ENCODE data around the gene EFNA2. TPM values are rescaled to one million over a fixed set of nuclear protein-coding genes. Genes with fewer than 3 reads are reported as not detected.
A peak's percentile ranks its signal among the peaks of the same experiment; 100 is the strongest.

EFNA2 gene
- total and polyA plus RNA-seq, 4 experiments from 2014 or later, result not detected

DNA sequence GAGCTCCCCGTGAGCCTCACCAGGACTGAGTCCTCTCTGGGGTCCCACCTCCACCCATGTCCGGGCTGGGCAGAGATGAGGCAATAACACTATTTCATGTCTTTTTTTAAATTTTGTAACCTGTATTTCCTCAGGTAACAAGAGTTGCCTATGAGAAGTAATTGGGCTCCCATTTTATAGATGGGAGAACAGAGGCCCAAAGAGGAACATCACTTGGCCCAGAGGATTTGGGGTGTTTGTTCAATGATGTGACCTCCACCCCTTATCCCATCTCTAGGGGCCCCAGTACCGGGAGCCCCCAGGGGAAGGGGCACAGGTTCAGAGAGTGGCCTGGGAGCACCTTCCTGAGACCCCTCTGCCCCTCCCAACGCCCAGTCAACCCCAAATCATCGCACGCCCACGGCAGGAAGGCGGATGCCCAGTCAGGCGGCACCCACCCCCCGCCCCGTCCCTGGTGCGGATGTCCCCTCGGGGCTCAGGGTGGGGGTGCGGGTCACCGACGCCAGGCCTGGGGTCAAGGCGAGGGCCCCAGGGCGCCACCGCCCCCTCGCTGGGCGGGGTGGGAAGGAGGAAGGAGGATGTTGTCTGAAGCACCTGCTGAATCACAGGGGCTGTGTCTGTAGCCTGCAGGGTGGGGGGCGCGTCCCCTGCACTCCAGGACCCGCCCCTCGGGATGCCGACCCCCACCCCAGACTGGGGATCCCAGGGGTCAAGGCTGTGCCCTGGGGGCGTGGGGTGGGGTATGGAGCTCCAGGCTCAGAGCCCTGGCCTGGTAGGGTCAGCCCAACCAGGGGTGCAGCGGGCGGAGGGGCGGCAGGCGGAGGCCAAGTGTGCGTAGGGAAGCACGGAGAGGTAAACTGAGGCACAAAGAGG, 25.6 kb upstream of the EFNA2 start:
- ChIA-PET POLR2A (ENCODE audit: partially characterized antibody) (interaction anchor here (0.8 to 12.0 kb wide), 15 partner anchors 7 to 232 kb away, joined by 3 to 650 read pairs (median 6); partner anchors contain the start of genes ARHGAP45, ATP5F1D, CBARP and CIRBP), CTCF (ENCODE audit: partially characterized antibody) (interaction anchor here (1.9 to 10.8 kb wide), 2 partner anchors 15 to 19 kb away, joined by 4 to 364 read pairs; partner anchors contain the start of gene ATP5F1D)
- Histone ChIP-seq H3K9me3 (ENCODE audit: control insufficient read depth in 1 of 2, low read length in 2 of 2) (no peaks in the 10 kb centered on the region), H3K27ac (ENCODE audit: low read depth, low read length) (peak overlapping the region; percentile 87), H3K4me1 (ENCODE audit: insufficient read depth, low read length) (peaks cover 75% of the 10 kb centered on the region), H3K27me3 (ENCODE audit: insufficient read depth, low read length) (no peaks in the 10 kb centered on the region), H3K36me3 (ENCODE audit: insufficient read depth, low read length) (peaks cover 18% of the 10 kb centered on the region), H3K4me3 (ENCODE audit: low read length in 2 of 2) (peak overlapping the region; percentile 17 to 78)
- peak overlapping the region; percentile 88 to 93 (median 90) for H3K4me3 Mint-ChIP-seq
- peaks cover 10 to 20% of the 10 kb centered on the region in 2 donors for H3K36me3 Mint-ChIP-seq
- DNase-seq, result peak in 4 of 5 donors; percentile 38 to 72 (median 53)
- H3K4me1 Mint-ChIP-seq, result peaks cover 26 to 59% (median 42%) of the 10 kb centered on the region in 4 donors
- H3K27me3 Mint-ChIP-seq, result peaks cover 0 to 3% of the 10 kb centered on the region in 2 donors
- intact Hi-C loops (cut with micrococcal nuclease), result loop anchor here (1.0 kb wide), 2 partner anchors 9 to 11 kb away; partner anchors contain the start of gene CIRBP
- H3K9me3 Mint-ChIP-seq, result no peaks in the 10 kb centered on the region
- peak overlapping the region; percentile 95 to 99 (median 99) for H3K27ac Mint-ChIP-seq

DNA sequence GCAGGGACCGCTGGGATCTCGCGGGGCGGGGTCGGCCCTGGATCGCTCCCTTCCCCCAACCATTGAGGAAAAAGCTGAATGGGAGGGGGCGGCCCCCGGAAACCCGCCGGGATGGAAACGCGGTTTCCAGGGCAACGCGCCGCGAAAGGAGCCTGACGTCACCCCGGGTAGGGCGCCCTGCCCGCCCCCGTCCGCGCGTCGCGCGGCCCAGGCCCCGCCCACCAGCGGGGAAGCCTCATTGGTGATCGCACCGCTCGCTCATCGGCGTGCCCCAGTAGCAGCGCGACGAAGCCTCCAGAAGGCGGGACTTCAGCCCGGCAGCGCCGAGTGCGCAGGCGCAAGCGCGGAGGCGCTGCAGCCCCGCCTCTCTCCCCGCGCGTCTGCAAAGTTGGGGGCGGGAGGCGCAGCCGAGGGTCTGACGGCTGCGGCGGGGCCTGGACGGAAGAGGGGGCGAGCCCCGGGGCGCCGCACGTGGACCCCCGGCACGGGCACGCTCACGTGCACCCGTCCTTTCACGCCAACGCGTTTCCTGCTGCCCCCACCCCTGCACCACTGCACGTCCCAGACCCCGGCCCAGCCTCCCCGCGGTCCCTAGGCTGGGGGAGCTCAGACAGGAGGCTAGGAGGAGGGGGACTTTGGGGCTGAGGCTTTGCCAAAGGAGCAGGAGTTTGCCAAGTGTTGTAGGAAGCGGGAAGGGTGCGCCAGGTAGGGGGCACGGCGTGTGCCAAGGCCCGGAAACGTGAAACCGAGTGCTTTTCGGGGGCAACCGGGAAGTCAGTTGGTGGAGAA, 24.7 kb upstream of the EFNA2 start:
- Histone ChIP-seq H3K4me3 (ENCODE audit: low read length in 2 of 2) (peak overlapping the region; percentile 78), H3K4me1 (ENCODE audit: insufficient read depth, low read length) (peaks cover 70% of the 10 kb centered on the region), H3K36me3 (ENCODE audit: insufficient read depth, low read length) (peaks cover 9% of the 10 kb centered on the region), H3K9me3 (ENCODE audit: control insufficient read depth in 1 of 2, low read length in 2 of 2) (no peaks in the 10 kb centered on the region), H3K27me3 (ENCODE audit: insufficient read depth, low read length) (no peaks in the 10 kb centered on the region), H3K27ac (ENCODE audit: low read depth, low read length) (peak overlapping the region; percentile 87)
- peak overlapping the region; percentile 95 to 99 (median 99) for H3K27ac Mint-ChIP-seq
- peaks cover 0 to 3% of the 10 kb centered on the region in 2 donors for H3K27me3 Mint-ChIP-seq
- intact Hi-C loops (cut with micrococcal nuclease), result no loop called here
- H3K4me1 Mint-ChIP-seq, result peaks cover 29 to 65% (median 44%) of the 10 kb centered on the region in 4 donors
- no peaks in the 10 kb centered on the region for H3K9me3 Mint-ChIP-seq
- H3K36me3 Mint-ChIP-seq, result peaks cover 9 to 20% of the 10 kb centered on the region in 2 donors
- peak; percentile 96 to 97 (median 97) for DNase-seq
- peak overlapping the region; percentile 85 to 93 (median 91) for H3K4me3 Mint-ChIP-seq
- CTCF ChIA-PET (ENCODE audit: partially characterized antibody), result interaction anchor here (1.5 to 10.8 kb wide), 3 partner anchors 8 to 20 kb away, joined by 4 to 364 read pairs (median 5); partner anchors contain the start of gene ATP5F1D
- POLR2A ChIA-PET (ENCODE audit: partially characterized antibody), result interaction anchor here (0.8 to 12.0 kb wide), 11 partner anchors 6 to 463 kb away, joined by 3 to 650 read pairs (median 8); partner anchors contain the start of genes ARHGAP45, ATP5F1D, CBARP and CIRBP

DNA sequence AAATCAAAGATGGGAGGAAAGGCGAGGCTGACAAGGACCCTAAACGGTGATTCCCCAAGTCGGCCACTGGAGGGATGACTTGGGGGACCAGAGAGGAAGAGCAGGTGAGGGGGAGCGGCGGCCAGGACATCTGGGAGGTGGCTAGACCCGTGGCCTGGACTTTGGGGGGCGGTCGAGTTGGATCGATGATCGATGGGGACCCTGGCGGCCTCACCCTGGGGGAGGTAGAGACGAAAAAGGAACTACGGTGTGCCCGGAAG, 24.2 kb upstream of the EFNA2 start:
- peaks cover 70% of the 10 kb centered on the region for H3K4me1 ChIP-seq (ENCODE audit: insufficient read depth, low read length)
- peak overlapping the region; percentile 87 for H3K27ac ChIP-seq (ENCODE audit: low read depth, low read length)
- peak overlapping the region; percentile 85 to 93 (median 91) for H3K4me3 Mint-ChIP-seq
- H3K36me3 ChIP-seq (ENCODE audit: insufficient read depth, low read length), result peaks cover 6% of the 10 kb centered on the region
- H3K9me3 ChIP-seq (ENCODE audit: control insufficient read depth in 1 of 2, low read length in 2 of 2), result no peaks in the 10 kb centered on the region
- no peaks in the 10 kb centered on the region for H3K9me3 Mint-ChIP-seq
- peaks cover 0 to 3% of the 10 kb centered on the region in 2 donors for H3K27me3 Mint-ChIP-seq
- H3K4me1 Mint-ChIP-seq, result peaks cover 29 to 68% (median 44%) of the 10 kb centered on the region in 4 donors
- H3K4me3 ChIP-seq (ENCODE audit: low read length in 2 of 2), result peak overlapping the region; percentile 78
- DNase-seq, result no peak
- POLR2A ChIA-PET (ENCODE audit: partially characterized antibody), result interaction anchor here (1.1 to 12.0 kb wide), 8 partner anchors 5 to 464 kb away, joined by 3 to 650 read pairs (median 11); partner anchors contain the start of genes ATP5F1D, CBARP, CIRBP and FAM174C
- intact Hi-C loops (cut with micrococcal nuclease), result no loop called here
- CTCF ChIA-PET (ENCODE audit: partially characterized antibody), result interaction anchor here (1.5 to 10.8 kb wide), 3 partner anchors 9 to 21 kb away, joined by 4 to 364 read pairs (median 5); partner anchors contain the start of gene ATP5F1D
- peaks cover 7 to 18% of the 10 kb centered on the region in 2 donors for H3K36me3 Mint-ChIP-seq
- H3K27me3 ChIP-seq (ENCODE audit: insufficient read depth, low read length), result no peaks in the 10 kb centered on the region
- H3K27ac Mint-ChIP-seq, result peak overlapping the region; percentile 95 to 99 (median 99)

DNA sequence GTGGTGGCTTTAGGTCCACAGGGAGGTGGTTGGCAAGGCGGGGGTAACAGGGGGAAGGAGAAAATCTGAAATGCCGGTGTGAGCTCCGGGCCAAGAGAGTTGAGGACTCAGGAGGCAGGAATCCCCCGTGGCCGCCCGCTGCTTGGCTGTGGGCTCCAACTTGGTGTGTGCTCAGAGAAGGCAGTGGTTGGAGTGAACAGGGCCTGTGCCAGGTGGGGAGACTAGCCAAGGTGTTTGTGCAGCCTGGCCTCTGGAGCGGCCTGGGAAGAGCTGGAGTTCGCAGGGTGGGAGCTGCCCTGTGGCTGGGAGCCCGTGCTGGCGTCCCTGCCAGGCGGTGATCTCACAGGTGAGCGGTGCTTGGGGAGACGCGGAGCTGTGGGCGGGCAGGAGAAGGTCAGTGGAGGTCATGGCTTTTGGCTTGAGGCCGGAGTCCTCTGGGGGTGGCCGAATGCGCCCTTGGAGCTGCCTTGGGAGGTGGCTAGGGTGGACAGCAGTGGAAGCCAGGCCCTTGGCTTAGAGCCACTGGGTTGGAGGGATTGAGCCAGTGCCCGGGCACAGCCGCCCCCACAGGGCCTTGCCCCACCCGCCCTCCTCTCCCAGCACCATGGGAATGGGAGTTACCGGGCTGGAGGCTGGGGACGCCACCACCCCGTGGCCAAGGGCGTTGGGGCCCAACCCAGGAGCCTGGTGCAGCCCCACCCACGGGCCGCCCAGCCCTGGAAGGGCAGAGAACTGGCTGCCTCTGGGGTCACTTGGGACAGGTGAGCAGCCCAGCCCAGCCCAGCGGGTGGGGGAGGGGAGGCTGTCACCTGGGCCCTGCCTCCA, 23.7 kb upstream of the EFNA2 start:
- Mint-ChIP-seq H3K4me3 (peak overlapping the region; percentile 85 to 93 (median 91)), H3K36me3 (peaks cover 7 to 17% of the 10 kb centered on the region in 2 donors), H3K4me1 (peaks cover 29 to 68% (median 43%) of the 10 kb centered on the region in 4 donors), H3K9me3 (no peaks in the 10 kb centered on the region), H3K27ac (peak overlapping the region; percentile 95 to 99 (median 99)), H3K27me3 (peaks cover 0 to 3% of the 10 kb centered on the region in 2 donors)
- Histone ChIP-seq H3K27me3 (ENCODE audit: insufficient read depth, low read length) (no peaks in the 10 kb centered on the region), H3K9me3 (ENCODE audit: control insufficient read depth in 1 of 2, low read length in 2 of 2) (no peaks in the 10 kb centered on the region), H3K4me1 (ENCODE audit: insufficient read depth, low read length) (peaks cover 66% of the 10 kb centered on the region), H3K27ac (ENCODE audit: low read depth, low read length) (peak overlapping the region; percentile 87), H3K4me3 (ENCODE audit: low read length in 2 of 2) (peak overlapping the region; percentile 78), H3K36me3 (ENCODE audit: insufficient read depth, low read length) (peaks cover under 1% of the 10 kb centered on the region)
- intact Hi-C loops (cut with micrococcal nuclease), result no loop called here
- ChIA-PET CTCF (ENCODE audit: partially characterized antibody) (interaction anchor here (0.9 to 10.8 kb wide), 4 partner anchors 9 to 21 kb away, joined by 4 to 364 read pairs (median 4); partner anchors contain the start of gene ATP5F1D), POLR2A (ENCODE audit: partially characterized antibody) (interaction anchor here (0.6 to 12.0 kb wide), 10 partner anchors 5 to 464 kb away, joined by 3 to 650 read pairs (median 8); partner anchors contain the start of genes ATP5F1D, CBARP, CIRBP and FAM174C)
- peak in 3 of 5 donors; percentile 44 to 79 (median 49) for DNase-seq

DNA sequence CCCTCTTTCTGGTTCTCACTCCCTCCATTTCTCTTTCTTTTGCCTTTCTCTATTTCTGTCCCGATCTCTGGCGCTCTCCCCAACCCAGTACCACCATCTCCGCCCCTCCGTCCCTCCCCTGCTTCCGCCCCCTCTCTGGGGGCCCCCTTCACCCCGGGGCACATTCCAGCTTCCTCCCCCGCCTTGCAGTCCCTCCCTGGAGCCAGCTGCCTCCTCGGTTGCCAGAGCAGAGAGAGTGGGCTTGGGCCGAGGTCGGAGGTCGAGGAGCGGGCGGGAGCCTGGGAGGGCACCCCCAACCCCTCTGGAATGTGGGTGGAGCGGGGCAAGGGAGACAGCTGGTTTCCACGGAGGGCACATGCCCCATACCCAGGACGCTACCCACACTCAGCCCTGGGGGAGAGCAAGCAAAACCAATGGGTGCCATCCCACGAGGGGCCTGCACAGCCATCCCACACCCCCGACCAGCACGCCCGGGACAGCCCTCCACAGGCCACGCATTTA, 23.0 kb upstream of the EFNA2 start:
- Mint-ChIP-seq H3K36me3 (peaks cover 2 to 13% of the 10 kb centered on the region in 2 donors), H3K4me1 (peaks cover 28 to 68% (median 44%) of the 10 kb centered on the region in 4 donors), H3K27ac (peak overlapping the region in 5 of 7 donors; percentile 52 to 85 (median 79)), H3K27me3 (peaks cover 0 to 3% of the 10 kb centered on the region in 2 donors), H3K9me3 (no peaks in the 10 kb centered on the region), H3K4me3 (peak overlapping the region in 4 of 8 donors; percentile 38 to 77 (median 40))
- POLR2A ChIA-PET (ENCODE audit: partially characterized antibody), result interaction anchor here (1.3 to 12.0 kb wide), 4 partner anchors 9 to 20 kb away, joined by 5 to 650 read pairs (median 44); partner anchors contain the start of genes ATP5F1D, CBARP and FAM174C
- H3K27ac ChIP-seq (ENCODE audit: low read depth, low read length), result peak overlapping the region; percentile 87
- H3K4me1 ChIP-seq (ENCODE audit: insufficient read depth, low read length), result peaks cover 67% of the 10 kb centered on the region
- DNase-seq, result no peak
- no peaks in the 10 kb centered on the region for H3K36me3 ChIP-seq (ENCODE audit: insufficient read depth, low read length)
- H3K4me3 ChIP-seq (ENCODE audit: low read length in 2 of 2), result no peak overlapping the region
- H3K9me3 ChIP-seq (ENCODE audit: control insufficient read depth in 1 of 2, low read length in 2 of 2), result no peaks in the 10 kb centered on the region
- CTCF ChIA-PET (ENCODE audit: partially characterized antibody), result interaction anchor here (0.9 to 10.8 kb wide), 3 partner anchors 18 to 68 kb away, joined by 4 to 364 read pairs (median 4); no protein-coding TSS in a partner anchor
- no peaks in the 10 kb centered on the region for H3K27me3 ChIP-seq (ENCODE audit: insufficient read depth, low read length)
- intact Hi-C loops (cut with micrococcal nuclease), result no loop called here
